Activated effector memory CD4-positive, alpha-beta T cell treated with Interleukin-2 at 50 U/mL for 16 hours (primary cell): ENCODE data around the gene FAM240A.
"Not testable (repeated sequence)": the region's sequence is repeated elsewhere in the genome, so short reads cannot be mapped to it uniquely, and the experiment has no call there.

ENCODE experiments used
- DNase-seq: peaks from one replicate; pipeline ENCODE4 v3.0.0-alpha.2; 2020

FAM240A gene

DNA sequence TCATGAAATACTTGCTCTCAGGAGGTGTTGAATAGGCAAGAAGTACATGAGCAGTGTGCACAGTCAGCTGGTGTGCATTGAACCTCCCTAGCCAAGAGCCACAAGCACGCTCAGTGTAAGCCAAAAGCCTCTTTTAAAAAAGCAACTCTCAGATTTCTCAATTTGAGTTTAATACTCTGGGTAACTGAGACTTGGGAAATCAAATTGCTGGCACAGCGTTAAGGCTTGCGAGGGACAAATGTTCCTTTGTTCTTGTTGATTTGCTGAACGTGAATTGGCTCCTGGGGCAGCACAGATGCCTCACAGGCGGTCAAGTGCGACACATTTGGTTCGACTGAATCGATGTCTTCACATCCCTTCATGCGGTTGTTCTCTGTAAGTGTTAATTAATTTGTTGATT lies at the start of gene FAM240A:
Gene FAM240A (plus strand): TSS at position 202 of the 400 bp plus-strand sequence. CDS start 159 bp downstream, at position 361.
- no peak for DNase-seq

DNA sequence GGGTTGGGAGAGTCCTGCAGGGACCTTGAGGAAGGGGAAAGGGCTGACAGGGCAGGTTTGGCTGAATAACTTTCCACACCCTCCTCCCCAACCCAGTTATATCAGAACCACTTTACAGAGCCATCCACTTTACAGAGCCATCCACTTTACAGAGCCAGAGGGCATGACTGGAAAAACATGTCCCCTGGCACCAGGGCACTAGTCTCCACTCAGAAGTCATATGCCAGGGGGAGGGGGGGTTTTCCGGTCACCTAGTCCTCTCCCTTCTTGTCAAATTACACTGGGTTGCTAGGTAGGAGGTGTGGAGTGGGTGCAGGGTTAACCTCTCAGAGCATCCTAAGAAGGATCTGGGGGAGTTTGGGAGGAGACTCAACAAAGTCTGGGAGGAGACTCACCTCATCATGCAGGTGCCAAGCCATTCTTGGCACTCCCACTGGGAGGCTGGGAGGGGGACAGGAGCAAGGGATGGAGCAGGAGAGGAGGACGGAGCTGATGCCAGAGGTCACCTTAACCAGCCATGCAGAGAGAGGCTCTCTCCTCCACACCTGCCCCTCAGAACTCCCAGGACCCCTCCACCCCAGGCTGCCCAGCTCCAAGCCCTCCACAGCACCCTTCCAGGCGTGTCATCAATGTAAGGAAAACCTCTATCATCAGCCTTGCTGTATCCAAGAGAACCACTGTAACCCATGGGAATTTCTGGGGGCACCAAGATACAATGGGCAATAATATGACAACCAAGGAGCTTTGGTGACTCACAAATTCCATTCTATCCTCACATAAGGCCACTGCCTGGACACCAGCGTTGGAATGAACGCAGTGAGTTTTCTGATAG lies 47.9 kb upstream of the FAM240A start:
- DNase-seq, result no peak

DNA sequence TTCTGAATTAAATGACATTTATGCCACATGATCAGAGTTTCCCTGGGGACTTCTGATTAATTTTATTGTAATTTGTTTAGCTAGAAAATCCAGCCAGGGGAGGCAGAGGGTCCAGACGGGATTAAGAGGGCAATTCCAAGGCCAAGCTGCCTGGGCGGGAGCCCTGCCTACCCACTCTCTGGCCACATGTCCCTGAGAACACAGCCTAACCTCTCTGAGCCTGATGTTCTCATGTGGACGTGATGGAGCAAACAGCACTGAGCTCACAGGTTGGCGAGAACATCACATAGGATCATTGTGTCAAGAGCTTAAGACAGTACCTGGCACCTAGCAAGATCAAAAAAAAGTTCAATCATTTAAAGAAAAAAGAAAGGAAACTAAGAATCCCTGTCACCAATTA lies 47.2 kb upstream of the FAM240A start:
- DNase-seq, result no peak

DNA sequence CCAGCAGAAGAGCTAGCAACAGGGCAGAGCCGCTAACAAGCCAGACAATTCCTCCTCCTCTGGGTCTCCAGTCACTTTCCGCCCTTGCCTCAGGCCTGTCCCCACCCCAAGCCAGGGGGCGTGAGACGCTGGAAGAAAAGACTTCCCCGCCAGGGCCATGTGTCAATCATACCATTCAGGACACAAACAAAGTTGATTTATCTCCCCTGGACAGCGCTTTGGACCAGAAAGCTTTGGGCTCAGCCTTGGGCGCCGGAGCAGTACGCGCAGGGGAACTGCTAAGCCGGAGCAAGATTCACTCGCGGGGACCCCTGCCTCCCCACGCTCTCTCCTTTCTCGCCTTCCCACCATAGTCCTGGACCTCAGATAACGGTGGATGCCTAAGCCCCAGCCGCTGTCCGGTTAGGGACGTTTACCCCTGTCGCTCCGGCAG lies 46.7 kb upstream of the FAM240A start:
- DNase-seq, result peak; percentile 6

DNA sequence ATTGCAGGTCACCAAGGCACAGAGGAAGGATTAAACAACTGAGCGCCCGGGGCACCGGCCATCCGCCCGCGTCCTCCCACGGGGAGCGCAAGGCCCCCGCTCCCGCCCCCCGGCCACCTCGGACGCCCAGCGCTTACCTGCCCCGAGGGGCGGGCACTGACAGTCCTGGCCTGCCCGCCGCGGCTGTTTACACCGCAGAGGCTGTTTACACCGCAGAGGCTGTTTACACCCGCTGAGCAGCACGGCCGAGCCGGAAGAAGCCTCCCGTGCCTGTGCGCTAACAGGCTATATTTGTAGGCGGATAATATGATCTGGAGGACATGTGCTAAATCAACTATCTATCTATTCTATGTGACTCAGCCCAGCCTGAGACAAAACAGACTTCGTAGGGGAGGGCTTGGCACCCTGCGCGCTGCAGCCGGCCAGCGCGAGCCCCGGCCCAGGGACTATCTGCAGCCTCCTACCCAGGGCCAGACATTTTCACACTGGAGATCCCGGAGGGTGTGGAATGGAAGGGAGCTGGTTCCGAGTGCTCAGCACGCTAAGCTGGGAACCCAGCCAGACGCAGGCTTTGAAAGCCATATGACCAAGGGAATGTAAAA lies 46.2 kb upstream of the FAM240A start, which contains the start of gene LRRC2:
Gene LRRC2 (minus strand): TSS at position 263 of the 602 bp plus-strand sequence. CDS start 14,711 bp downstream, outside the sequence.
- peak; percentile 36 for DNase-seq

DNA sequence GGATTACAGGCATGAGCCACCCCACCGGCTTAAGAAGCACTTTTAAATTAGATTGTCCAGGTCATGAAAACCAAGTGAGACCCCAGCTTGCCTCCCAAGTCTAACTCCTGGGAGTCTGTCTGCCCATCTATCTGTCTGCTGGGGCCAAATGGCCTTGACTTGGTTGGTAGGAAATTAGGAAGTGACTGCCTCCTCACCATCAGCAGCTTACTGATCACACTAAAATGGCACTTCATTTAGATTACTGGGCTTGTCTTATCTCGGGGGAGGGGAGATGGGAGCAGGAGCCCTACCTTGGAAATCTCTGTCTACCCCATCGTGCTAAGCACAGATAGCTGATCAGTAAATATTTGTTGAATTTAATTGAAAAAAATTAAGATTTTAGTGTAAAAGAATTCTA lies 40.6 kb upstream of the FAM240A start:
- no peak for DNase-seq

DNA sequence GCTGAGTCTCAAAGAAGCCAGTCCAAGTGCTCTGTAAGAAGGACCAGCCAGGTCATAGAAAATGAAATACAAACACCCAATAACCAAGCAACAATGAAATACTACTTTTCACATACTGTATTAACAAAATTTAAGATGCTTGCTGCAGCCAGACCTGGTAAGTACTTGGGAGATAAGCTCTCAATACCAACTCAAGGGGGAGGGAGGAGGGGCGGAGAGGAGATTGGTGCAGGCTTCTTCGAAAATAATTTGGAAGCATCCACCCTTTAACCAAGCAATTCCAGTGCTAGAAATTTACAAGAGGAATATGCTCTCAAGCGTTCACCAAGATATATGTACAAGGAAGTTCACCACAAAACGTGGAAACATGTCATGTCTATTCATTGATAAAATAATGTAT lies 38.6 kb upstream of the FAM240A start:
- no peak for DNase-seq

DNA sequence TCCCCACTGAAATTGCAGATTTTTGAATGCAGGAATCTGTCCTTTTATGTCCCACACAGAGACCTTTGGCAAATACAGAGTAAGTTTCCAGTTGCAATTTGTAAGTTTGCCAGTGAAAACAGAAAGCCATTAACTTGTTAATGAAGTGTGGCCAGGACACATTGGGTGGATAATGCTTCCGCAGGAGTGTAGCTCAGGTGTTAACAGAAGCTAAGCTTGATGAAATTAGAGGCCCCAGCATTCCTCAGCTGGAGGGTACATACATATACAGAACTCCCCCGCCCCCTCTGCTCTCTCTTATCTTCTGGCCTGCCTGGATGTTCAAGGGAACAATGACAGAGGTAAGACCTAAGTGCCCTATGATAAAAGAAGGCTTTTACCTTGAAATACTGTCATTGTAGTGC lies 38.1 kb upstream of the FAM240A start:
- DNase-seq, result no peak

DNA sequence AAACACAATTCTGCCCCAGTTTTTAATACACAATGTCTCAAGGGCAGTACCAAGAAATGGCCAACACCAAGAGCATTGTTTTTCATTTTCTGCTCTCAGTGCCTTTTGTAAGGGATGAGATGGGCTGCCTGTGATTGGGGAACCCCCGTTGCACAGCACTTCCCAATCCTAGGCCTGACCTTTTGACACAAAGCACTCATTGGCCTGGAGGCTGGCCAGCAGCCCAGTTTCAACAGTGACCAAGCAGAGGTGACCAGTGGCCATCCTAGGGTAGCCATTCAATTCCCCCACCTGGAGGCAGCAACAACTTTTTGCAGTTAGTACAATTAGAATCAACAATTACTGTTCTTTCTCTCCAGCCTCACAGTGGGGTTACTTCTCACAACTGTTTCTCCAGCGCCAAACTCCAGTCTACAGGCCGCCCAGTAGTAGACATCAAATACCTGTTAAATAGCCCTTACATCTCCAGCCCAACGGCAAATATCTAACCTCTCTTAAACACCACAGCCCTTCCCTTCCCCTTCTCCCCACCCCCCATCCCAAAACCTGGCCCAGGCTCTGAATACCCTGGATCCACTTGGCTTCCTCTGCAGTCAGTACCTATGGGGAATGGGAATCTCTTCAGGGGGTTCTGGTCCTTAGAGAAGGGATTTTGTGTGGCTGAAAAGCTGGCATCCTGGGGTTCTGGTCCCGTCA lies 37.3 kb upstream of the FAM240A start:
- DNase-seq, result no peak

DNA sequence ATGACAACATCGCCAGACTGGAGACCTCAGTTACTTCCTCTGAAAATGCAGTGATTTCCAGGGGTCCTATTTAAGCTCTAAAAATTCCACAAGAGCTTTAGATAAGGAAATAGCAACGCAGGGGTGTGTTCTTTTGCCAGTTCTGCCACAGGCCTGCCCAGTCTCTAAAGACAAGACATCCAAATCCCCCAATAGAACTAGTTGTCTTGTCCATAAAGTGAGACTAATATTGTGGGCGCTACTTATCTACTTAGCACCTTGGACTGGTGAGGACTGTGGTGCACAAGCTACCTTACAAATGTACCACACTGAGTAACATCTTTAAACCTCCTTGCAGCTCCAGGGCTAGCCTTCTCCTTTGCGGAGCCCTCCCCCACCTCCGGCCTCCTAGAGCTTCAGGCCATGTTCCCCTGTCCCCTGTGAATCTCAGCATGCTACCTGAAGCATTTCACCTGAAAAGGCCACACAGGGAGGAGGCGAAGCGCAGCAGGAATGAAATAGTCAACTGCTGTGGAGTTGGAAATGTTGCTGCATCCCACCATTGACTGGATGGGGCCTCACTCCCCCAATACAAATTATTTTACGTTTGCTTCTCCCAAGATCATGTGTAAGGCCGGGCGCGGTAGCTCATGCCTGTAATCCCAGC lies 36.6 kb upstream of the FAM240A start:
- DNase-seq, result no peak

DNA sequence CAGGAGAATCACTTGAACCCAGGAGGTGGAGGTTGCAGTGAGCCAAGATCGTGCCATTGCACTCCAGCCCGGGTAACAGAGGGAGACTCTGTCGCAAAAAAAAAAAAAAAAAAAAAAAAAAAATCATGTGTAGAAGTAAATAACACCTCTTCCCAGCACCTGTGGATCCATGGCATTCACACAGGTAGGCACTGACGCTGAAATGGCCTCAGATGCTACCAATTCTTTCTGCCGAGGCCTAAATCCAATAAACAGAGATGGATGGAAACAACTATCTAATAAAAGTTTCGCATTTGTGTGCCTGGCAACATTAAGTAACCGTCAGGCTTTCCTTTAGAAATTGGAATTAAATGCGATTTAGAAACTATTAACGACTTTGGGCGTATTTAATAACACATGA lies 35.9 kb upstream of the FAM240A start:
- DNase-seq, result no peak

DNA sequence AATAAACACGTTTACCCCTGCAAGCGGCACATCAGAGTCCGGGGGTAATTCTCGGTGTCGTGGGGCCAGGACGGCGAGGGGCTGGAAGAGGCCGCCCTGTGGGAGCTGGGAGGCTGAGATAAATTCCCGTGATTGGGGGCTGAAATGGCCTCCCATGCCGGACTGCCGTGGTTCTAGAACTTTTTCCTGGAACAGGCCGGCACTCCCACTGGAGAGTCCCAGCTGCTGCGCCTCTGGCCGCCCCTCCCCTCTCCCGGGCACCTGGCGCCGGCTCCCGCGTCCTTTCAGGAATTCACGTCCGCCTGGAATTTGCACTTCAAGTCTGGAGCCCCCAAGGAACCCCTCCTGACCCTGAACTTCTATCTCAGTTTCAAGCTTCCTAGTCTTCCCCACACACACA lies 35.4 kb upstream of the FAM240A start:
- no peak for DNase-seq

DNA sequence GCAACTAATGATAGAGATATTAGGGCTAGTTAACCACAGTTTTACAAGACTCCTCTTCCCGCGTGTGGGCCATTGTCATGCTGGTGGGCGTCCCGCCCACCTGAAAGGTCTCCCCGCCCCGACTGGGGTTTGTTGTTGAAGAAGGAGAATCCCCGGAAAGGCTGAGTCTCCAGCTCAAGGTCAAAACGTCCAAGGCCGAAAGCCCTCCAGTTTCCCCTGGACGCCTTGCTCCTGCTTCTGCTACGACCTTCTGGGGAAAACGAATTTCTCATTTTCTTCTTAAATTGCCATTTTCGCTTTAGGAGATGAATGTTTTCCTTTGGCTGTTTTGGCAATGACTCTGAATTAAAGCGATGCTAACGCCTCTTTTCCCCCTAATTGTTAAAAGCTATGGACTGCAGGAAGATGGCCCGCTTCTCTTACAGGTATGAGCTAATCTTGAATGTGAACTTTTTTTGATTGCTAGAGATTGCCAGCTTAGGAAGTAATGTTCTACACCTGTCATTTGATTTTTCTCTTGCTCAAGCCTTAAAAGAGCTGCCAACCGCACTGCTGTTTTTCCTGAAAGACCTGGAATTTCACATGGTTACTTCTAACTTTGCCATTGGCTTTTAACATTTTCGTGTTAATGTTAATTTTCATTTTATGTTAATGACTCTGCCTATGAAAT lies 34.6 kb upstream of the FAM240A start:
- DNase-seq, result not testable (repeated sequence)

DNA sequence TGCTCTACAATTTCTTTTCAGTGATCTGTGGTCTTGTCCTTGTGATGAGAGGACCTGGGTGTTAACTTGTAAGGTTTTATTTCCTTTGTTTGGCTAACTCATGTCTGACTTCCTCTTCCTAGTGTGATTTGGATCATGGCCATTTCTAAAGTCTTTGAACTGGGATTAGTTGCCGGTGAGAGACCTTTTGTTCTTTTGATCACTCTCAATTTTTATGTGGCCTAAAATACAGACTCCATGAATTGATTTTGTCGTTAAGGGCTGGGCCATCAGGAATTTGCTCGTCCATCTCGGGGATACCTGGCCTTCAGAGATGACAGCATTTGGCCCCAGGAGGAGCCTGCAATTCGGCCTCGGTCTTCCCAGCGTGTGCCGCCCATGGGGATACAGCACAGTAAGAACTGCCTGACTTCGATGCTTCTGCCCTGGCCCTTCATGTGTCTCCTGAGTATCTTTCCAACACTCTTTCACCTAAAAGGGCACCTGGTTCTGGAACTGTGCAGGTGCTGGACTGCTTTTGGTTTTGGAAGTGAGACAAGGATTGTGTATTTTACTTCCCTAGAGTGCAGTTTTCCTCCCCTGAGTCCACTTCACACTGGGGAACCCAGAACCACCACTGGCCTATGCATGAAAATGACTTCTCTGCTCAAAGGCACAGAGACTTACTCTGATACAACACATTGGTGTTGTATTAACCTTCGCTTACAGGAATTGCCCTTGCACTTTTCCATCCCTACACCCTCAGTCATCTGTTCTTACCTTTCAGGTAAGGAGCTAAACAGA lies 33.2 kb upstream of the FAM240A start:
- DNase-seq, result no peak

DNA sequence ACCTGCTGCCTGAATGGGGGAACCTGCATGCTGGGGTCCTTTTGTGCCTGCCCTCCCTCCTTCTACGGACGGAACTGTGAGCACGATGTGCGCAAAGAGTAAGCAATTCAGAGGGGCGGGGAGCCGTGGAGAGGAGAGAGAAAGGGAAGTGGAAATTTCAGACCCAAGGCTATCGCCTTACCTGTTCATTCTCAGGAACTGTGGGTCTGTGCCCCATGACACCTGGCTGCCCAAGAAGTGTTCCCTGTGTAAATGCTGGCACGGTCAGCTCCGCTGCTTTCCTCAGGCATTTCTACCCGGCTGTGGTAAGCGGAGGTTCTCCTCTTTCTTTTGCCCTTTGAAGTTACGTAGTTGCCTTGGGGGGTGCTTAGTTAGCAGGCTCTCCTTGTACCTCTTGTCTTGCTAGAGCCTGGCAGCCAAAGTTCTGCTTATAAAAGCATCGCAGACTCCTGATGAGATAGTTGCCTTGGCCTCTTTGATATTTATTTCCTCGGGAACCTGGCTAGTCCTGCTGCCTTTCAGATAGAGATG lies 32.5 kb upstream of the FAM240A start:
- DNase-seq, result no peak

DNA sequence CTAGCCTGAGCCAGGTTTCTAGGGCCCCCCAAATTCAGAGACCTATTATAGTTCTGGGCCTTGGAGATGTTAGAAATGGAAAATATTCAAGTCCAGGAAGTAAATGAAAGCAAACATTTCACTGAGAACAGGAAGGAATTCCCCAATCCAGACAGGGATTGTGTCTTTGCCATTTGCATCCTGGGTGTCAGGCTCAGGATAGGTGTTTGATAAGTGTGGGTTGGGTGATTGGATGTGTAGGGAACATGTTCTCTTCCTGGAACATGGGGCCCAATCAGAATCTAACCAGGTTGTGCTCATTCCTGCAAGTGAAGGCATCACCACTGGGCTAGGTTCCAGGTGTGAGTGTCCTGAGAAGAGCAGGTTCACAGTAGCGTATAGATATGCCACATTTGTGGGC lies 31.6 kb upstream of the FAM240A start:
- DNase-seq, result no peak

DNA sequence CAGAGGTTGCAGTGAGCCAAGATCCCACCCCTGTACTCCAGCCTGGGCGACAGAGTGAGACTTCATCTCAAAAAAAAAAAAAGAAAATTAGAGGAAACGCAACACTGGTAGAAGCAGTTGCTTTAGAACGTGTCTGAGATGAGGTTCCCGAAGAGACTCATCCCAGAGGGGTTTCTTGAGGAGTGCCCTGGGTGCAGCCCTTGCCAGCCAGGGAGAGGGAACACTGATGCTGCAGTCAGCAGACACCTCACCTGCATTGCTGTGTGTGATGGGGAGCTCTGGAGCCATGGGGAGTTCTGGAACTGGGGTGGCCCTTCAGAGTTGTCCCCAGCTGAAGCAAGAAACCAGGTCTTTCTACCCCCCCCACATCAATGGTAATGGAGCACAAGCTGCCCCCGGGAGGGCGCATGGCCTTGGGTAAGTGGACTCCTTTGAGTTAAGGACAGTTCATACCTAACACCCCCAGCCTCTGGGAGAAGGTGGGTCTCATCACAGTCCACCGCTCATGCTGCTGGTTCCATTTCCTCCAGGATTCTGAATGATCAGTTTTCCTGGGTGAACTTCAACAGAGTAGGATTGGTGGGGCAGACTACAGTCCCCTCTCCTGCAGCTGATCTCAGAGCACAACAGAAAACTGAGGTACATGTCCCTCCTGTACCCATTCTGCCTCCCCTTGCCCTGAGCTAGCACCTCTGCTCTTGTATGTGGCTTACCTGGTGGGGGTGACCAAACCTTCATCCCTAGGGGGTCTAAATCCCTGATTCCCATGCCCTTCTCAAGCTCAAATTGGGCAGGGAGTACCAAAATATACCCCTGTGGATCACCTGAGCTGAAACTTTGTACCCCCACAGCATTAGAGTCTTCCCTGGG lies 27.5 kb upstream of the FAM240A start:
- no peak for DNase-seq

DNA sequence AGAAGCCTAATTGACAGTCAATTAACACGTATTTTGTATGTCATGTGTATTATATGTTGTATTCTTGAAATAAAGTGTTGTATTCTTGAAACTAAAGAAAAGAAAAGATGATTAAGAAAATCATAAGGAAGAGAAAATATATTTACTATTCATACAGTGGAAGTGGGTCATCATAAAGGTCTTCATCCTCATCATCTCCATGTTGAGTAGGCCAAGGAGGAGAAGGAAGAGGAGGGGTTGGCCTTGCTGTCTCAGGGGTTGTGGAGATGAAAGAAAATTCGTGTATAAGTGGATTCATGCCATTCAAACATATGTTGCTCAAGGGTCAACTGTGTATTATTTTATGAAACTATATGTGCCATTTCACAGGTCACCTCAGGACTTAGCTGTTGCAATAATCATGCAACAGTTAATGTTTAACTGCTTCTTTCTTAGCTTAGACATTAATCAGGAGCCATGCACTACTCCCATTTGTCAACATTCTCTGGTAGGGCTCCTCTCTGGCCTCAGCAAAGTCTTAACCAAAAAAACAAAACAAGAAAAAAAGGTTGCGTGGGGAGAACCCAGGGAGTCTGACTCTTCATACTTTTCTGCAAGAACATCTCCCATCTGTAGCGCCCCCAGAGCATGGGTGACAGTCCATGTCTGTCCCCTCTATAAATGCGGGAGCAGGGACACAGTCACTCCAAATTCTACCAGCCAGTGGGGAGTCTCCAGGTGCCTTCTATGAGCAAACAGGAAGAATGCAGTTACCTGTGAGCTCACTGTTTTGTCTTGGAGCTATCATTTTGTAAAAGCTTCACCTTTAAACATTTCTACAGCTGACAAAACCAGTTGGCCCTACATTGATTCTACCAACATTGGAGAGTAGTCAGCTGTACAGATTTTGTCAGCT lies 26.3 kb upstream of the FAM240A start:
- no peak for DNase-seq

DNA sequence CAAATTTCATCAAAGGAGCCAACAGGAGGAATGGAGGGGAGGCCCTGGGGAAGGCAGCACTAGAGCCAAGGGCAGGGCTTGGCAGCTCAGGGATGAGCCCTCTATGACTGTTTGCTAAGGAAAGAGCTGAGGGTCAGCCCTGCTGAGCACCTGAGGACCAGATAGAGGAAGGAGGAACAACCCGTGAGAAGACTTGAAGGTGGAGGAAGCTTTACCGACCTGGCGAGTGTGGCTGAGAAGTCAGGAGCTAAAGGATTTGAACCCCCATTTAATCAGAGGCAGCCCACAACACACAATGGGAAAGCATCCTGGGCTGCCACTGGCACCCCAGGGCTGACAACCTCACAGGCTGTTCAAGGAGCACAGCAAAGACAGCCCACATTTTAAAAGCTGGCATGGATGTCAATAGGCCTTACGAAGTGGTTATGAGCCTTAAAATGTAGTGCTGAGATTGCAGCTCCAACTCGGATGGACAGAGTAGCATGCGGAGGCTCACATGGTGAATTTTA lies 25.5 kb upstream of the FAM240A start:
- DNase-seq, result no peak
